ENCODE measurements around the gene EMC10. TPM values are rescaled to one million over a fixed set of nuclear protein-coding genes. Genes with fewer than 3 reads are reported as not detected.

The EMC10 gene
- total RNA-seq, 2 experiments from 2014 or later, result 80.0 to 80.3 TPM

DNA sequence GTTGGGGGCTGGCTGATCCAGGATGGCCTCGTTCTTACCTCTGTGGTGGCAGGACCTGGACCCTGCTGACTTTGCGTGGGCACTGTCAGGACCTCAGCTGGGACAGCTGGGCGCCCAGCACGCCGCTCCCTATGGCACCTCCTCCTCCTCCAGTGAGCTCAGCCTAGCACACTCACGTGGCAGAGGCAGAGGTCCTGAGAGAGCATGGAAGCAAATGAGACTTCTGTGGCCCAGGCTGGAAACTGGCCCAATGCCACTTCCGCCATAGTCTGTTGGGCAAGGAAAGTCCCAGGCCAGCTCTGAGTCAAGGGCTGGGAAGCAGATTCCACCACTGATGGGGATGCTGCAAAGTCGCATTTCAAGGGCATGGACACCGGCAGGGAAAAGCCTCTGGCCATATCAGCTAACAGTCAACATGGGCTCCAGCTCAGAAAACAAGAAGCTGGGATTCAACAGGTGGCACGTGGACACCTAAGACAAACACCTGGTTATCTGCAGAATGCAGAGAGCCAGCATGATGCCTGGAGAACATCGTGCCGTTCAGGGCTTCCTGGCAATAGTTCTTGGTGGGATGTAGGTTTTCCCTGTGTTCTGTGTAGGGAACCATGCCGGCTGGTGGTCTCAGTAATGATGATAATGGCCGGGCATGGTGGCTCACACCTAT is 26.9 kb upstream of the EMC10 start:
- DNase-seq, result peak in 1 of 14 experiments; percentile 9
- Mint-ChIP-seq H3K36me3 (ENCODE audit: low read depth) (no peaks in the 10 kb centered on the region), H3K27me3 (peaks cover 9% of the 10 kb centered on the region), H3K9me3 (no peaks in the 10 kb centered on the region), H3K4me1 (ENCODE audit: low read depth) (no peaks in the 10 kb centered on the region), H3K27ac (no peak overlapping the region), H3K4me3 (no peak overlapping the region)
- TF ChIP-seq, protein P1, sequence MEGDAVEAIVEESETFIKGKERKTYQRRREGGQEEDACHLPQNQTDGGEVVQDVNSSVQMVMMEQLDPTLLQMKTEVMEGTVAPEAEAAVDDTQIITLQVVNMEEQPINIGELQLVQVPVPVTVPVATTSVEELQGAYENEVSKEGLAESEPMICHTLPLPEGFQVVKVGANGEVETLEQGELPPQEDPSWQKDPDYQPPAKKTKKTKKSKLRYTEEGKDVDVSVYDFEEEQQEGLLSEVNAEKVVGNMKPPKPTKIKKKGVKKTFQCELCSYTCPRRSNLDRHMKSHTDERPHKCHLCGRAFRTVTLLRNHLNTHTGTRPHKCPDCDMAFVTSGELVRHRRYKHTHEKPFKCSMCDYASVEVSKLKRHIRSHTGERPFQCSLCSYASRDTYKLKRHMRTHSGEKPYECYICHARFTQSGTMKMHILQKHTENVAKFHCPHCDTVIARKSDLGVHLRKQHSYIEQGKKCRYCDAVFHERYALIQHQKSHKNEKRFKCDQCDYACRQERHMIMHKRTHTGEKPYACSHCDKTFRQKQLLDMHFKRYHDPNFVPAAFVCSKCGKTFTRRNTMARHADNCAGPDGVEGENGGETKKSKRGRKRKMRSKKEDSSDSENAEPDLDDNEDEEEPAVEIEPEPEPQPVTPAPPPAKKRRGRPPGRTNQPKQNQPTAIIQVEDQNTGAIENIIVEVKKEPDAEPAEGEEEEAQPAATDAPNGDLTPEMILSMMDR (IDR thresholded peaks at IDR 0.05), result no peak
- ChIA-PET POLR2A (no interaction called here), CTCF (no interaction called here)
- H3K4me3 ChIP-seq (ENCODE audit: low read length), result no peak overlapping the region
- H3K36me3 ChIP-seq (ENCODE audit: insufficient read depth, low read length), result no peaks in the 10 kb centered on the region
- peaks cover 0 to 5% of the 10 kb centered on the region in 2 experiments for H3K9me3 ChIP-seq (ENCODE audit: control insufficient read depth in 1 of 2, insufficient read depth in 1 of 2, low read length in 2 of 2)
- no peak overlapping the region for H3K27ac ChIP-seq (ENCODE audit: low read depth in 1 of 2, low read length in 2 of 2)
- H3K4me1 ChIP-seq (ENCODE audit: insufficient read depth, low read length), result no peaks in the 10 kb centered on the region
- intact Hi-C loops (cut with DNase I, micrococcal nuclease), result no loop called here
- no peaks in the 10 kb centered on the region for H3K27me3 ChIP-seq (ENCODE audit: control insufficient read depth in 1 of 2, insufficient read depth in 2 of 2, low read length in 2 of 2)
- ATAC-seq (ENCODE audit: poor library complexity), result no peak

DNA sequence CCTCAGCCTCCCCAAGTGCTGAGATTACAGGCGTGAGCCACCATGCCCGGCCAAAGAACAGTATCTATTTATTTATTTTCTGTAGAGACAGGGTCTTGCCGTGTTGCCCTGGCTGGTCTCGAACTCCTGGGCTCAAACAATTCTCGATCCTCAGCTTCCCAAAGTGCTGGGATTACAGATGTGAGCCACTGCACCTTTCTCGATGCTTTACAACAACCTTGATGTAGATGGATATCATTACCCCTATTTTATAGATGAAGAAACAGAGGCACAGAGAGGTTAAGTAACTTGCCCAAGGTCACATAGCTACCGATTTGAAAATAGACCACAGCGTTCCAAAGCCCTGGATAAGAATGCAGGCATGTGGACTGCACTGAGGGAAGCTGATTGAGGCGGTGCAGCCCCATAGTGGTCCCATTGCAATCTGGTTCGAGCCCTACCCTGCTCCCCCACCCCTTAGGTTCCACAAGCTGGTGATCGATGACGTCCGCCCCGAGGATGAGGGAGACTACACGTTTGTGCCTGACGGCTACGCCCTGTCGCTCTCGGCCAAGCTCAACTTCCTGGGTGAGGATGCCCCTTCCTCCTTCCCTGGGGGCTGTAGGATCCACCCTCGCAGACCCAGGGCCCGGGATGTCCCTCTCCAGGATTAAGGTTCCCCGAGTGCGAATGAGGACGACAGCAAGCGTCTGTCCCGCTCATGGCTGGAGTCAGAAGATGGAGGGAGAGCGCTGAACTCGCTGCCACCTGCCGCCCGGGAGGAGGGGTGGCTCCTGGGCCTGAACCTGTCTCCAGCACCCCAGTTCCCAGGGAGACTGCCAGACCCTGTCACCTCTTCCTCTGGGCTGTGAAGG is 25.7 kb upstream of the EMC10 start:
- H3K27me3 Mint-ChIP-seq, result peaks cover 12% of the 10 kb centered on the region
- H3K9me3 ChIP-seq (ENCODE audit: control insufficient read depth in 1 of 2, insufficient read depth in 1 of 2, low read length in 2 of 2), result peaks cover 0 to 5% of the 10 kb centered on the region in 2 experiments
- intact Hi-C loops (cut with DNase I, micrococcal nuclease), result no loop called here
- no peaks in the 10 kb centered on the region for H3K9me3 Mint-ChIP-seq
- peak in 1 of 14 experiments; percentile 9 for DNase-seq
- no peaks in the 10 kb centered on the region for H3K4me1 Mint-ChIP-seq (ENCODE audit: low read depth)
- H3K4me3 Mint-ChIP-seq, result no peak overlapping the region
- CTCF ChIA-PET, result no interaction called here
- no peak overlapping the region for H3K27ac ChIP-seq (ENCODE audit: low read depth in 1 of 2, low read length in 2 of 2)
- H3K27me3 ChIP-seq (ENCODE audit: control insufficient read depth in 1 of 2, insufficient read depth in 2 of 2, low read length in 2 of 2), result no peaks in the 10 kb centered on the region
- POLR2A ChIA-PET, result no interaction called here
- H3K4me1 ChIP-seq (ENCODE audit: insufficient read depth, low read length), result no peaks in the 10 kb centered on the region
- no peak overlapping the region for H3K27ac Mint-ChIP-seq
- H3K36me3 Mint-ChIP-seq (ENCODE audit: low read depth), result no peaks in the 10 kb centered on the region
- TF ChIP-seq, protein P1 (IDR thresholded peaks at IDR 0.05), result no peak
- no peak overlapping the region for H3K4me3 ChIP-seq (ENCODE audit: low read length)
- H3K36me3 ChIP-seq (ENCODE audit: insufficient read depth, low read length), result no peaks in the 10 kb centered on the region
- no peak for ATAC-seq (ENCODE audit: poor library complexity)

GRCh38 chr19:50451223-50451534 is 25.1 kb upstream of the EMC10 start:
- Mint-ChIP-seq H3K4me1 (ENCODE audit: low read depth) (no peaks in the 10 kb centered on the region), H3K4me3 (no peak overlapping the region), H3K27ac (no peak overlapping the region), H3K9me3 (no peaks in the 10 kb centered on the region), H3K36me3 (ENCODE audit: low read depth) (no peaks in the 10 kb centered on the region), H3K27me3 (peaks cover 16% of the 10 kb centered on the region)
- Histone ChIP-seq H3K27ac (ENCODE audit: low read depth in 1 of 2, low read length in 2 of 2) (no peak overlapping the region), H3K36me3 (ENCODE audit: insufficient read depth, low read length) (no peaks in the 10 kb centered on the region), H3K9me3 (ENCODE audit: control insufficient read depth in 1 of 2, insufficient read depth in 1 of 2, low read length in 2 of 2) (peaks cover 0 to 5% of the 10 kb centered on the region in 2 experiments), H3K27me3 (ENCODE audit: control insufficient read depth in 1 of 2, insufficient read depth in 2 of 2, low read length in 2 of 2) (no peaks in the 10 kb centered on the region), H3K4me3 (ENCODE audit: low read length) (no peak overlapping the region), H3K4me1 (ENCODE audit: insufficient read depth, low read length) (no peaks in the 10 kb centered on the region)
- POLR2A ChIA-PET, result no interaction called here
- CTCF ChIA-PET, result no interaction called here
- TF ChIP-seq, protein P1 (IDR thresholded peaks at IDR 0.05), result no peak
- no peak for ATAC-seq (ENCODE audit: poor library complexity)
- intact Hi-C loops (cut with DNase I, micrococcal nuclease), result no loop called here
- peak in 1 of 14 experiments; percentile 8 for DNase-seq
